K562 (cell line): ENCODE measurements around the gene DDX23. TPM values are rescaled to one million over a fixed set of nuclear protein-coding genes. Genes with fewer than 3 reads are reported as not detected.
A peak's percentile ranks its signal among the peaks of the same experiment; 100 is the strongest.

Experiments used
- ATAC-seq: fragments of 200-7000 bp; cut with Tn5 transposase; 3 replicates; pipeline ENCODE4 v1.9.1; 2020; ENCODE audit warnings: moderate library complexity
- BruUV-seq: library from RNA; stranded (reverse); fragments of 400-500 nt; replicated peaks from 2 replicates; lab custom pipeline; 2021; lab: Mats Ljungman, UMichigan
- CTCF ChIA-PET: fragments of 300-600 bp; formaldehyde crosslinking; extraction: SDS; loops from one replicate; lab custom pipeline; 2021; ENCODE audit warnings: low intra/inter-chr PET ratio; lab: Yijun Ruan, JAX
- POLR2A ChIA-PET: fragments of 300-600, 350-650 bp; sonication (Branson Sonifier 250); formaldehyde crosslinking; extraction: SDS; loops from one replicate; lab custom pipeline; 2021; ENCODE audit warnings: antibody characterized with exemption, inconsistent platforms; lab: Yijun Ruan, JAX
- DNase-seq, 4 experiments: peaks; one replicate each; pipeline versions ENCODE4 v3.0.0 to v3.0.0-alpha.2; 2011 to 2018; ENCODE audit warnings: low spot score in 3 of 4, mixed read lengths in 3 of 4; ENCODE audit errors: extremely low read depth in 1 of 4
- FAIRE-seq: peaks from 2 replicates; lab custom pipeline; 2011; peaks lifted over from hg19 to GRCh38; lab: Jason Lieb, UNC
- H2AFZ ChIP-seq: 2 replicates; pipeline ENCODE4 v1.6.0; 2011; ENCODE audit warnings: low read depth, low read length, control low read depth, inconsistent platforms
- H3K27ac ChIP-seq: fragments of 200-600 bp; 3 replicates; pipeline ENCODE4 v1.8.0; 2011; ENCODE audit warnings: low read depth, mild to moderate bottlenecking, control low read depth, inconsistent platforms, low read length, moderate library complexity, mixed read lengths; ENCODE audit errors: extremely low read depth
- H3K27me3 ChIP-seq, 2 experiments: fragments of 300-600 bp in 1 of 2; 2 replicates in 1 of 2; 3 replicates in 1 of 2; pipeline versions ENCODE4 v1.6.0 to v1.8.0; 2011; ENCODE audit warnings: inconsistent platforms in 2 of 2, low read length in 2 of 2, mild to moderate bottlenecking in 1 of 2, mixed read lengths in 1 of 2, moderate library complexity in 1 of 2; ENCODE audit not compliant: control insufficient read depth in 2 of 2, insufficient read depth in 2 of 2
- H3K36me3 ChIP-seq: fragments of 300-600 bp; 3 replicates; pipeline ENCODE4 v1.8.0; 2011; ENCODE audit warnings: mild to moderate bottlenecking, low read length, inconsistent platforms; ENCODE audit not compliant: control insufficient read depth, insufficient read depth
- H3K4me1 ChIP-seq, 2 experiments: fragments of 200-600 bp in 1 of 2; replicated peaks in 1 of 2; 2 replicates in 1 of 2; 3 replicates in 1 of 2; pipeline versions ENCODE4 v1.5.1 to v1.8.0; 2011; ENCODE audit warnings: inconsistent platforms in 2 of 2, low read length in 2 of 2, mild to moderate bottlenecking in 1 of 2, mixed read lengths in 1 of 2, moderate library complexity in 1 of 2; ENCODE audit not compliant: control insufficient read depth in 2 of 2, insufficient read depth in 2 of 2
- H3K4me2 ChIP-seq: 2 replicates; pipeline ENCODE4 v1.6.1; 2011; ENCODE audit warnings: low read length, control low read depth, inconsistent platforms, mixed read lengths; ENCODE audit not compliant: insufficient read depth
- H3K4me3 ChIP-seq: fragments of 200-600 bp; sonication (generic), shearing (Covaris generic); 2 replicates; pipeline ENCODE4 v1.5.1; 2016; ENCODE audit warnings: control low read depth, inconsistent platforms
- H3K79me2 ChIP-seq: fragments of 200-600 bp; 3 replicates; pipeline ENCODE4 v1.8.0; 2011; ENCODE audit warnings: low read length, inconsistent platforms; ENCODE audit not compliant: control insufficient read depth, insufficient read depth
- H3K9ac ChIP-seq, 2 experiments: 2 replicates each; pipeline versions ENCODE4 v1.6.0 to v1.6.1; 2011; ENCODE audit warnings: low read depth in 2 of 2, low read length in 2 of 2, control low read depth in 1 of 2, inconsistent platforms in 1 of 2, mild to moderate bottlenecking in 1 of 2, mixed read lengths in 1 of 2; ENCODE audit not compliant: insufficient read depth in 1 of 2
- H3K9me1 ChIP-seq: one replicate; pipeline ENCODE4 v1.6.0; 2011; ENCODE audit warnings: inconsistent platforms, mild to moderate bottlenecking, low read length, moderate library complexity; ENCODE audit not compliant: control insufficient read depth, insufficient read depth
- H3K9me3 ChIP-seq: replicated peaks from 2 replicates; pipeline ENCODE4 v1.5.1; 2011; ENCODE audit warnings: low read depth, low read length, inconsistent platforms; ENCODE audit not compliant: control insufficient read depth, insufficient read depth
- H4K20me1 ChIP-seq: replicated peaks from 2 replicates; pipeline ENCODE4 v1.6.1; 2011; ENCODE audit warnings: low read length, inconsistent platforms, mixed read lengths; ENCODE audit not compliant: control insufficient read depth, insufficient read depth
- BACH1 ChIP-seq: fragments of 200-800 bp; sonication (Bioruptor generic); IDR thresholded peaks from 2 replicates; pipeline ENCODE4 v1.6.1; 2016; ENCODE audit warnings: missing genetic modification characterization, missing compliant biosample characterization
- CEBPG ChIP-seq, 3 experiments: fragments of 200-800 bp in 1 of 3; sonication (Bioruptor generic) in 1 of 3; sonication (generic) in 1 of 3; formaldehyde crosslinking in 1 of 3; IDR thresholded peaks in 2 of 3; conservative IDR thresholded peaks in 1 of 3; 2 replicates each; pipeline versions ENCODE4 v1.6.1 to v1.8.0; 2016 to 2022; ENCODE audit warnings: missing compliant biosample characterization in 2 of 3, missing genetic modification characterization in 2 of 3, mild to moderate bottlenecking in 1 of 3, missing genetic modification reagents in 1 of 3
- DPF2 ChIP-seq: fragments of 450-650 bp; IDR thresholded peaks from 2 replicates; pipeline ENCODE4 v1.6.1; 2016
- GABPB1 ChIP-seq: sonication (generic); formaldehyde crosslinking; IDR thresholded peaks from 2 replicates; pipeline ENCODE4 v1.8.0; 2022; ENCODE audit warnings: mild to moderate bottlenecking, missing genetic modification reagents
- HDAC3 ChIP-seq: fragments of 450-650 bp; IDR thresholded peaks from 2 replicates; pipeline ENCODE4 v1.6.1; 2018; ENCODE audit warnings: borderline replicate concordance, mild to moderate bottlenecking, moderate library complexity; ENCODE audit not compliant: partially characterized antibody
- JUN ChIP-seq, 2 experiments: sonication (generic) in 1 of 2; formaldehyde crosslinking in 1 of 2; IDR thresholded peaks; 2 replicates each; pipeline versions ENCODE4 v1.6.1 to v1.8.0; 2012 to 2022; ENCODE audit warnings: borderline replicate concordance in 2 of 2, mild to moderate bottlenecking in 2 of 2, improper control_type of control experiment in 1 of 2, low read depth in 1 of 2, low read length in 1 of 2, missing genetic modification reagents in 1 of 2
- KAT2B ChIP-seq: IDR thresholded peaks from one replicate; pipeline ENCODE4 v1.6.1; 2012; ENCODE audit warnings: low read depth, mild to moderate bottlenecking, control low read depth, inconsistent platforms, low read length, moderate library complexity
- MEF2D ChIP-seq: conservative IDR thresholded peaks from 2 replicates; pipeline ENCODE4 v1.6.1; 2016; ENCODE audit warnings: low read depth, missing genetic modification characterization, missing compliant biosample characterization
- MYNN ChIP-seq, 2 experiments: sonication (generic); formaldehyde crosslinking in 1 of 2; IDR thresholded peaks; 2 replicates each; pipeline versions ENCODE4 v1.5.0 to v1.6.1; 2016 to 2020; ENCODE audit warnings: antibody characterized with exemption in 1 of 2, missing genetic modification reagents in 1 of 2
- NCOA4 ChIP-seq: fragments of 450-650 bp; IDR thresholded peaks from 2 replicates; pipeline ENCODE4 v1.6.1; 2018; ENCODE audit warnings: mild to moderate bottlenecking; ENCODE audit not compliant: partially characterized antibody
- NFIX ChIP-seq: fragments of 250-450 bp; sonication (Bioruptor Pico); IDR thresholded peaks from 2 replicates; pipeline ENCODE4 v1.4.0; 2020; ENCODE audit warnings: low read depth, mild to moderate bottlenecking, moderate library complexity
- NKRF ChIP-seq: fragments of 450-650 bp; IDR thresholded peaks from 2 replicates; pipeline ENCODE4 v1.6.1; 2016; ENCODE audit warnings: borderline replicate concordance
- SETDB1 ChIP-seq: IDR thresholded peaks from one replicate; pipeline ENCODE4 v1.6.1; 2012; ENCODE audit warnings: low read length, control low read depth, inconsistent platforms
- SIX5 ChIP-seq, 2 experiments: IDR thresholded peaks; 2 replicates each; pipeline ENCODE4 v1.6.1; 2011; ENCODE audit warnings: low read length in 2 of 2, borderline replicate concordance in 1 of 2, low read depth in 1 of 2, mild to moderate bottlenecking in 1 of 2, moderate library complexity in 1 of 2; ENCODE audit not compliant: insufficient read depth in 1 of 2
- TSC22D4 ChIP-seq: fragments of 450-650 bp; IDR thresholded peaks from 2 replicates; pipeline ENCODE4 v1.6.1; 2016; ENCODE audit warnings: missing genetic modification characterization, missing biosample characterization, control low read depth
- ZNF197 ChIP-seq: fragments of 200-800 bp; sonication (Bioruptor generic); IDR thresholded peaks from 2 replicates; pipeline ENCODE4 v1.6.1; 2016; ENCODE audit warnings: low read depth, missing genetic modification characterization, missing compliant biosample characterization
- ZNF584 ChIP-seq: fragments of 200-800 bp; sonication (Bioruptor generic); IDR thresholded peaks from 2 replicates; pipeline ENCODE4 v1.6.1; 2016; ENCODE audit warnings: low read depth, mild to moderate bottlenecking, missing genetic modification characterization, missing compliant biosample characterization
- WGBS: fragments of 100-300 bp; shearing (Covaris generic); methylation state at CpG from one replicate; pipeline ENCODE4 v1.1.6; 2016; ENCODE audit warnings: low coverage, mixed read lengths; ENCODE audit not compliant: insufficient coverage; ENCODE audit errors: missing lambda C conversion rate; 5-methylcytosine and 5-hydroxymethylcytosine counted together
- in situ Hi-C: fragments of 300-500 bp; cut with MboI; formaldehyde crosslinking; loops from 4 replicates; pipeline ENCODE4 v1.15.0; 2018; ENCODE audit warnings: inconsistent platforms, mixed read lengths
- intact Hi-C: fragments of 100-400 bp; cut with micrococcal nuclease; formaldehyde crosslinking; loops from 2 replicates; pipeline ENCODE4 v1.14.2; 2022
- polyA plus RNA-seq, 8 experiments: library from polyadenylated mRNA; depleted of rRNA in 4 of 8; stranded (reverse) in 5 of 8; unstranded in 3 of 8; fragments of >200 nt; fragmentation: Nextera tagmentation in 2 of 8; fragmentation: Illumina TruSeq in 1 of 8; extraction: Ambion mirVana in 2 of 8; extraction: Trizol in 1 of 8; gene quantifications; 2 replicates each; pipeline versions ENCODE4 v1.2.1 to v1.2.3, GENCODE V29; 2011 to 2014; ENCODE audit warnings: inconsistent platforms in 1 of 8, missing spikeins in 1 of 8
- total RNA-seq, 7 experiments: library from RNA; depleted of rRNA in 6 of 7; stranded (reverse); fragments of >200 nt in 6 of 7; fragmentation: Illumina TruSeq in 2 of 7; extraction: Trizol in 2 of 7; gene quantifications; 2 replicates each; pipeline versions ENCODE4 v1.2.1 to v1.2.3, GENCODE V29; 2011 to 2021; ENCODE audit warnings: low replicate concordance in 1 of 7
- TF ChIP-seq, protein P1 (sequence below): fragments of 250-450 bp; sonication (Bioruptor Pico); IDR thresholded peaks from 2 replicates; pipeline ENCODE4 v1.4.0; 2020

Gene DDX23
- total and polyA plus RNA-seq, 9 of the 15 experiments (the other 6 are each of a cell fraction or from before 2014, with no cell fraction given) = 32.4 to 138 (median 104) TPM

GRCh38 chr12:48818831-48819590, 33.0 kb downstream of the DDX23 start:
- peaks cover 0 to 35% of the 10 kb centered on the region in 2 experiments; a peak in 3 of 5 replicates for H3K4me1 ChIP-seq
- DNase-seq = no peak
- peaks cover 18 to 49% of the 10 kb centered on the region in 2 experiments; a peak in 4 of 5 replicates for H3K27me3 ChIP-seq
- H3K27ac ChIP-seq = no peak overlapping the region
- no peaks in the 10 kb centered on the region for H3K36me3 ChIP-seq
- H2AFZ ChIP-seq = no peak overlapping the region
- H3K4me2 ChIP-seq = no peak overlapping the region
- no peaks in the 10 kb centered on the region for H3K79me2 ChIP-seq
- in situ Hi-C loops = no loop called here
- ChIA-PET CTCF (no interaction called here), POLR2A (interaction anchor here (0.7 to 1.5 kb wide), 9 partner anchors 8 to 1082 kb away, joined by 3 to 9 read pairs (median 4); partner anchors contain the start of gene DDX23)
- BruUV-seq = no TSS peak
- peak overlapping the region in 1 of 2 experiments; percentile 81; a peak in 2 of 4 replicates for H3K9ac ChIP-seq
- ATAC-seq = no peak
- H4K20me1 ChIP-seq = peaks cover 9% of the 10 kb centered on the region; the same call in 1 of the 2 replicates
- intact Hi-C loops = no loop called here
- H3K9me3 ChIP-seq = no peaks in the 10 kb centered on the region
- FAIRE-seq = no peak
- peak overlapping the region; percentile 52 for H3K4me3 ChIP-seq
- WGBS = 15% methylated on average over 21 of the region's 37 CpGs
- no peaks in the 10 kb centered on the region for H3K9me1 ChIP-seq
- TF ChIP-seq ZNF197 (no peak), NCOA4 (no peak), SETDB1 (no peak), MEF2D (no peak), BACH1 (no peak), SIX5 (IDR thresholded peaks at IDR 0.05; ENCODE audit: borderline replicate concordance in 1 of 2, insufficient read depth in 1 of 2, low read depth in 1 of 2, low read length in 2 of 2) (no peak), NKRF (no peak), JUN (IDR thresholded peaks at IDR 0.05; ENCODE audit: borderline replicate concordance, low read depth, low read length) (no peak), JUN (CRISPR knock-in tag; IDR thresholded peaks at IDR 0.05; ENCODE audit: borderline replicate concordance) (no peak), HDAC3 (no peak), MYNN (IDR thresholded peaks at IDR 0.05) (no peak), MYNN (CRISPR knock-in tag; IDR thresholded peaks at IDR 0.05) (no peak), ZNF584 (CRISPR knock-in tag) (no peak), CEBPG (CRISPR knock-in tag; IDR thresholded peaks at IDR 0.05) (no peak), CEBPG (tag; conservative IDR thresholded peaks at IDR 0.05 in 1 of 2, IDR thresholded peaks at IDR 0.05 in 1 of 2) (no peak), GABPB1 (CRISPR knock-in tag) (no peak), KAT2B (no peak), DPF2 (no peak), NFIX (no peak), TSC22D4 (tag) (no peak)
- TF ChIP-seq, protein P1, sequence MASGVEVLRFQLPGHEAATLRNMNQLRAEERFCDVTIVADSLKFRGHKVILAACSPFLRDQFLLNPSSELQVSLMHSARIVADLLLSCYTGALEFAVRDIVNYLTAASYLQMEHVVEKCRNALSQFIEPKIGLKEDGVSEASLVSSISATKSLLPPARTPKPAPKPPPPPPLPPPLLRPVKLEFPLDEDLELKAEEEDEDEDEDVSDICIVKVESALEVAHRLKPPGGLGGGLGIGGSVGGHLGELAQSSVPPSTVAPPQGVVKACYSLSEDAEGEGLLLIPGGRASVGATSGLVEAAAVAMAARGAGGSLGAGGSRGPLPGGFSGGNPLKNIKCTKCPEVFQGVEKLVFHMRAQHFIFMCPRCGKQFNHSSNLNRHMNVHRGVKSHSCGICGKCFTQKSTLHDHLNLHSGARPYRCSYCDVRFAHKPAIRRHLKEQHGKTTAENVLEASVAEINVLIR (CRISPR knock-in tag) = no peak
